Measurements from ENCODE around the gene FAAP20.
"Not testable (repeated sequence)": the region's sequence is repeated elsewhere in the genome, so short reads cannot be mapped to it uniquely, and the experiment has no call there.

FAAP20 gene

DNA sequence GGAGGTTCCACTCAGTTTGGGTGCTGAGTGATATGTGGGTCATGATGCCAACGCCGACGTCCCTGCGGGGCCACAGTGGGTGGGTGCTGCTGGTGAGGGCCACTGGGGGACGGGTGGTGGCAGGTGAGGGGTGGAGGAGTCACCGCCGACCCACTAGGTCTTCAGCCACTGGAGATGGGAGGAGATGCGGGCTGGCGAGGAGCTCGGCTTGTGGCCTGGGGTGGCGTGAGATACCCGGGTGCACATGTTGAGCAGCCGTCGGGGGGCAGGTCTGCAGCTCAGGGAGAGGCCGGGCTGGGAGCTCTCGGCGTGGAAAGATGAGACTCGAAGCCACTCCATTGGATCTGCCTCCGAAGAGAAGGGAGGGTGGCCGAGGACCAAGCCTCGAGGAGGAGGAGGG lies 40.5 kb downstream of the FAAP20 start:
- DNase-seq: no peak

DNA sequence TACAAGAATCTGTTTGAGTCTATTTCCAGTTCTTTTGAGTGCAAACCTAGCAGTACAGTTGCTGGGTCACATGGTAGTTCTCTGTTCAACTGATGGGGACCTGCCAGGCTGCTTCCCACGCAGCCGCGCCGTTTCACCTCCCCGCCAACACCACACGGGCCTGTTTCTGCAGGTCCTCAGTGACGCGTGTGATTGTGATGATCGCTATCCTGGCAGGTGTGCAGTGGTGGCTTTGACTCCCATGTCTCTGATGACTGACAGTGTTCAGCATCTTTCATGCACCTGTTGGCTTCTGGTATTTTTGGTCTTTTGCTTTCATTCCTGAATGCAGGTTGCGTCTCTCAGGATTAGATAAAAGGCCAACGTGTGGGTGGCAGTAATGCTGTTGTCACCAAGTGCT lies 41.6 kb downstream of the FAAP20 start:
- no peak for DNase-seq

DNA sequence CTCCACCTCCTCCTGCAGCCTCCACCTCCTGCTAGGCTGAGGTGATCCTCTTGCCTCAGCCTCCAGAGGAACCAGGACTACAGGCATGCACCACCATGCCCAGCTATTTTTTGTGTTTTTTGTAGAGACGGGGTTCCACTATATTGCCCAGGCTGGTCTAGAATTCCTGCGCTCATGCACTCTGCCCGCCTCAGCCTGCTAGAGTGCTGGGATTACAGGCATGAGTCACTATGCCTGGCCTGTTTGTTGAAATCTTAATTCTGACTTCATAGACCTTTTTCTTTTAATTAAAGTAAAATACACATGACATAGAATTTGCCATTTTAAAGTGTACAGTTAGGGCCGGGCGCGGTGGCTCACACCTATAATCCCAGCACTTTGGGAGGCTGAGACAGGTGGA lies 42.7 kb downstream of the FAAP20 start:
- DNase-seq: no peak

DNA sequence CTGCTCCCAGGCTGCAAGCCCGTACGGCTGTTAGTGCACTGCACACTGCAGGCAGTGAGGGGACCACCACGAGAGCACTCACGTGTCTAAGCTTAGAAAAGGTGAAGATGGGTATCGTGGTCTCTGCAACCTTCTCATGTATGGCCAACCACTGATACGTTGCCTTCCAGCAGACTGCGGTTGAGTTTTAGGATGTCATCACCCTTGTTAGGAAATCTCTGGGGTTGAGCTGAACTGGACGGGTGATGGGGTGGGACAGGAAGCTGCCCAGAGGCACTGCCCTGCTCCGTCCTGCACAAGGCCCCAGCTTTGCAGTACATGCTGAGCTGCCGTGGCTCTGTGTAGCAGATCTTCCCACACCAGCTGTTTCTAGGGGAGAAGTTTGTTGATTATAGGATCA lies 43.3 kb downstream of the FAAP20 start:
- DNase-seq: no peak

DNA sequence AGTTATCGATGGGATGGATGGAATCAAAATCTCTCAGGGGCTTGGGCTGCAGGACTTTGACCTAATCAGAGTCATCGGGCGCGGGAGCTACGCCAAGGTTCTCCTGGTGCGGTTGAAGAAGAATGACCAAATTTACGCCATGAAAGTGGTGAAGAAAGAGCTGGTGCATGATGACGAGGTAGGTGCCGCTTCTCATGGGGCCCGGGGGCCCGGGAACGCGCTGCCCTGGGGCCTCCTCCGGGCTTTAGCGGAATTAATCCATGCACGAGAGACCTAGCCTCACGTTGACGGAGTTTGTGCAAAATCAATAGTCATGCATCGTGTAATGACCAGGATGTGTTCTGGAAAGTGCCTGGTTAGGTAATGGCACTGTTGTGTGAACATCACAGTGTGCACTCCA lies 43.8 kb downstream of the FAAP20 start:
- no peak for DNase-seq

DNA sequence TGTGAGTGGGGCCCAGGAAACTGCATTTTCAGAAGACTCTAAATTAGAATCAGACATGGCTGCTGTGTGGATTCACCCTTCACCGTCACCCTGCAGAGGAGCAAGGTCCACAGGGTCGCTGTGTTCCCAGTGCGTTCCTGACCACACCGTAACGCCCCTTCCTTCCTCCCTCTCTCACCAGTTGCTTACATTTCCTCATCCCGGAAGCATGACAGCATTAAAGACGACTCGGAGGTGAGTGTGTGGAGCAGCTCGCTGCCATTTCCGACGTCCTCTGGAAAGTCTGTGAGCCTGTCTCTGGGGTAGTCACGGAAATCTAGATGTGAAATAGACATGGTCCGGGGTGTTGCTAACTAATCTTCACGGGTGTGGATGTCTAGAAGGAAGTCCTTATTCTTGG lies 45.9 kb downstream of the FAAP20 start:
- no peak for DNase-seq

DNA sequence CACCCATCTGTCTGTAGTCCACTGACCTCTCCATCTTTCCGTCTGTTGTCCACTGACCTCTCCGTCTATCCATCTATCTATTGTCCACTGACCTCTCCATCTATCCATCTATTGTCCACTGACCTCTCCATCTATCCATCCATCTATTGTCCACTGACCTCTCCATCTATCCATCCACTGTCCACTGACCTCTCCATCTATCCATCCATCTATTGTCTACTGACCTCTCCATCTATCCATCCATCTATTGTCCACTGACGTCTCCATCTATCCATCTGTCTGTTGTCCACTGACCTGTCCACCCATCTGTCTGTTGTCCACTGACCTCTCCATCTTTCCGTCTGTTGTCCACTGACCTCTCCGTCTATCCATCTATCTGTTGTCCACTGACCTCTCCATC lies 46.7 kb downstream of the FAAP20 start:
- not testable (repeated sequence) for DNase-seq

DNA sequence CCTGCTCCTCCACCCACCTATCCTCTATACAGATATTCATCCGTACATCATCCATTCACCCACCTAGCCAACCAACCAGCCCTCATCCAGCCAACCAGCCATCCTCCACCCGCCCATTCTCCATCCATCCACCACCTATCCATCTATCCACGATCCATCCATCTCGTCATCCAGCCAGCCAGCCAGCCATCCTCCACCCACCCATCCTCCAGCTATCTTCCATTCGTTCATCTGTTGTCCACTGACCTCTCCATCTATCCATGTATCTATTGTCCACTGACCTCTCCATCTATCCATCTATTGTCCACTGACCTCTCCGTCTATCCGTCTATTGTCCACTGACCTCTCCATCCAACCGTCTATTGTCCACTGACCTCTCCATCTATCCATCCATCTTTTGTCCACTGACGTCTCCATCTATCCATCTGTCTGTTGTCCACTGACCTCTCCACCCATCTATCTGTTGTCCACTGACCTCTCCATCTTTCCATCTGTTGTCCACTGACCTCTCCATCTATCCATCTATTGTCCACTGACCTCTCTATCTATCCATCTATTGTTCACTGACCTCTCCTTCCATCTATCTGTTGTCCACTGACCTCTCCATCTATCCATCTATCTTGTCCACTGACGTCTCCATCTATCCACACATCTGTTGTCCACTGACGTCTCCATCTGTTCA lies 47.6 kb downstream of the FAAP20 start:
- no peak for DNase-seq

DNA sequence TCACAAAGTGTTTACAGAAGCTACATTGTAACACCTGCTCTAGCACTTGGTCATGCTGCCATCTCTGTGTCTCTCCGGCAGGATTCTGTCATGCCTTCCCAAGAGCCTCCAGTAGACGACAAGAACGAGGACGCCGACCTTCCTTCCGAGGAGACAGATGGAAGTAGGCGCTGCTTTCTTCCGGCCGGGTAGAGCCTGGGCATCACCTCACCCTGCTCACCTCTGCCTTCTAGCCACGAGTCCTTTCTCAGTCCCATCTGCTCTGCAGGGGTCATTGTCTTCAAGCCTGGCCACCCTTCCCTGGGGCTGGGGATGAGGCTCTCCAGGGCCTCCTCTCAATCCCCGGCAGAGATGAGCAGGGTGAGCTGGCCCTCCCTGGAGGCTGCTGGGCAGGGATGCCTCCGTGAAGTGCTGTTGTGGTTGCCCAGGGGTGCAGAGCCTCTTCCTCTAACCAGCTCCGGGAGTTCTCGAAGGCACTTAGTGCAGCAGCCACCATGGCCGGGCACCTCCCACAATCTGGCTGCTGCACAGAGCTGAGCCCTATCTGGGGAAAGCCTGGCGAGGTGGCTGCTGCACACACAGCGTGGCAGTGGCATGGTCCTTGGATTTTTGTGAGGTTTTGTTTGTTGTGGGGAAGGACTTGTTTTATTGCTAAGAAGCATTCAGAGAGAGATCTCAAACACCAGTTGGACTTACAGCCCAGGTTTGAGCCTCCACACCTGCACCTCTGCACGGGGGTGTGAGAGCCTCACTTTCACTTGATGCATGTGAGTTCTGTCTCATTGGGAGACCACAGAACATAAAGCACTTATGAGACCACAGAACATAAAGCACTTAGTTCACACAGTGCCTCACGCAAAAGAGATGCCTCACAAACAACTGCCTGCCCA lies 48.4 kb downstream of the FAAP20 start:
- DNase-seq: no peak

DNA sequence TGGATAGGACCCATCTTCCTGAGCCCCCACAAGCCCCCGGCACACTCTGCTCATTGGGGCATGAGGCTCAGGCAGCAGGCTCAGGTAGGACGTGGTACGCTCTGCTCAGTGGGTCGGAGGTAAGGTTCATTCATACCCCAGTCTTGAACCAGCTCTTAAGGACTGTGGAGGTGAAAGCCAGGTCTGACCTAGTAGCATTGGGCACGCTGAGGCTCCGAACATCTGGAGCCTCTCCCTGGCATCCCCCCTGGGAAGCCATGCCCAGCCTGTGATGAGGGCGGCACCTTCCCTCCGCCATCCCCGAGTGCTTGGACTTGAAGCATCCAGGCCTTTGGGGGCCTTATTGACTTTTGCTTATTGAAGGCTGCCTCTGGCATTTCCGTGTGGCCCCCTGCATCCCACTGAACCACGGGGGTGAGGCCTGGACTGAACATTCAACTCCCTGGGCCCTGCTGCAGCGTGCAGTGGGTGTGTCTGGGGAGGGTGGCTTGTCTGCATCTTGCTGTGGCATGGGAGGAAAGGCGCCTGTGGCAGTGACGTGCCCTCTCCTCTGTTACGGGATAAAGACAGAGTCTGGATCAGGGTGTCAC lies 50.0 kb downstream of the FAAP20 start:
- no peak for DNase-seq

DNA sequence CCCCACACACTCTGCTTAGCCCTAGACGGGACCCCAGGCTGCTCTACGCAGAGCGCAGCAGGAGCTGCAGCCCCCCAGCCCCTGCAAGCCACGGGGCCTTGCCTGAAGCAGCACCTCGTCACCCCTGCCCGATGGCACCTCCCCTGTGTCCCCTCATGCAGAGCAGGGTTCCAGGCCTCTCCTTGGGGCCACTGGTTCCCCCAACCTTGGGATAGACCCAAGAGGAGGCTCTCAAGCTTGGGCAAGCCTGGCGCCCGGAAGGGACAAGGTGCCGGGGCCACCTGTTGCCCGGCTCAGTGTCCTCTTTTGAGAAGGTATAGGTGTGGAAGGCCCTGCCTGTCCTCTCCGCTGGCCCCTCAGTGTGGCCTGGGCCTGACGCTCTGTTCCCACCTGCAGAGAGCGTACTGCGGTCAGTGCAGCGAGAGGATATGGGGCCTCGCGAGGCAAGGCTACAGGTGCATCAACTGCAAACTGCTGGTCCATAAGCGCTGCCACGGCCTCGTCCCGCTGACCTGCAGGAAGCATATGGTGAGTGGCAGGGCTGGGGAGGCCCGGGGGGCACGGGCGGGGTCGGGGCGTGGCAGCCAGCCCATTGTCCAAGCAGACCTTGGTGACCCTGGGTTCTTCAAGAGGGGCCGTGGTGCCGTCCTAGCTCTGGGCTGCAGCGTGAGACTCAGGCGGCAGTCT lies 50.6 kb downstream of the FAAP20 start:
- DNase-seq: no peak

DNA sequence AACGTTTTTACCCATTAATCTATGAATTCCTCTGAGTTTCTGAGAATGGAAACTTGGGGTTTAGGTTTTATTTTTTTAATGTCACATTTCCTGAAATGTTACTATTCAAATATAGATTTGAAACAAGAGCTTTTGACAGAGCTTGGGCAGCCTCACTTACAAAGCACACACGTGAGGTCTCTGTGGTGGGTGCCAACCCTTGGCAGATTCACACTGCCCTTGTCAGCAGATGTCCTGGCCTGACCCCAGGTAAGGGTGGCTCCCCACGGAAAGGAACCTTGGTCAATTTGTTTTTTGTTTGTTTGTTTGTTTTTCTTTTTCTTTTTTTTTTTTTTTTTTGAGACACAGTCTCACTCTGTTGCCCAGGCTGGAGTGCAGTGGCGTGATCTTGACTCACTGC lies 53.5 kb downstream of the FAAP20 start:
- no peak for DNase-seq
